ENCODE data around the gene SALL3.
"Not testable (repeated sequence)": the region's sequence is repeated elsewhere in the genome, so short reads cannot be mapped to it uniquely, and the experiment has no call there.

The SALL3 gene

DNA sequence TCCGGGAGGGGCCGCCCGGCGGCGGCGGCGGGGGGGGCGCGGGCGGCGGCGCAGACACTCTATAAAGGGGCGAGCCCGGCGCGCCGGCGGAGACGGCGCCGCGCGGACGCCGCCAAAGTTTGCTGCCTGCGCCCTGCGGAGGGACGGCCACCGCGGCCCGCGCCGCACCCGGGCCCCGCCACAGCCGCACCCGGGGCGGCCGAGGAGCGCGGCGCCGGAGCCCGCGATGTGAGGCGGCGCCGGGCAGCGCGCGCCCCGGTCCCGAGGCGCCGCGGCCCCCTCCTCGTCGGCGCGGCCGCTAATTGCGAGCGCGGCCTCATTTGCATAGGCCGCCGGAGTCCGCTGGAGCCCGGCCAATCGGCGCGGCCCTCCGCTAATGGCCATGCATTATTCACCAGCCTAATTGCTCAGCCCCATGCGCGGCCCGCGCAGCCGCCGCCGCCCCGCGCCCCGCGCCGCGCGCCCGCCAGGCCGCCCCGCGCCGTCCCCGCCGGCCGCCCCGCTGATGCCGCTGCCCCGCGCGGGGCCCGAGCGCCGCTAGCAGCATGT, at the start of gene SALL3:
TSS of gene SALL3 (plus strand) at position 89 of the 549 bp plus-strand sequence. CDS start at position 546, 457 bp downstream.
- DNase-seq (ENCODE audit: low read depth) = no peak

- no peak for DNase-seq (ENCODE audit: low read depth)
These were observed 47.3 kb upstream of the SALL3 start for GRCh38 chr18:78932281-78932680.

DNA sequence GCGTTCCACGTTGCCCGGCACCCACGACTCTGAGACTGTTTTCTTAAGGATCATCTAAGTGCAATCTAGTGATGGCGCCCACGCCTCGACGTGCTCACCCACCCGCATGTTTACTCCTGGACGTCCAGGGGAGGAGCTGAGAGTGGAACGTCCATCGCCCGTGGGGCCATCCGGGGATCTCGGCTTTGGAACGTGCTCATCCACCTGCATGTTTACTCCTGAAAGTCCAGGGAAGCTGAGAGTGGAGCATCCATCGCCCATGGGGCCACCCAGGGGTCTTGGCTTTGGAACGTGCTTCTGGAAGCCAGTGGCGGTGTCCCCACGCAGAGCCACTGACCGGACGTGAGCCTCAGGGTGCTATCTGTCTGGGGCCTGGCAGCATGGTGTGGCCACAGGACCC, 45.6 kb upstream of the SALL3 start:
- DNase-seq (ENCODE audit: low read depth) = no peak

GRCh38 chr18:78934551-78935225, 44.9 kb upstream of the SALL3 start:
- no peak for DNase-seq (ENCODE audit: low read depth)

DNA sequence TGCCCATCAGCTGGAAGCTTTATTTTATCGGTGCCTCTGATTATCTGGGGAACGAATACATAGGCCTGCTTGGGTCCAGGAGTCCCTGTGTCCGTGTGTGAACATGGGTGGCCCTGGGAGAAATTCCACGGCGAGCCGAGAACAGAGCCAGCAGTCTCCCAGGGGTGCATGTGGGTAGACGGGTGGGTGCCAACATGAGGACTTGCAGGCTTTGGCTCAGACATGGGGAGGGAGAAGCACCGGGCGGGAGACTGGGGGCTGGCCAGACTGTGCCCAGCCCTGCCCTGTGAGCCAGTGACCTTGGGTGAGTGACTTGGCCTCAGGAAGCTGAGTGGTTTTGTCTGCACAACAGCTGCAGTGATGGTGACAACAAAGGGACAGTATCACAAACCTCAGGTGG, 44.2 kb upstream of the SALL3 start:
- DNase-seq (ENCODE audit: low read depth) = no peak

DNA sequence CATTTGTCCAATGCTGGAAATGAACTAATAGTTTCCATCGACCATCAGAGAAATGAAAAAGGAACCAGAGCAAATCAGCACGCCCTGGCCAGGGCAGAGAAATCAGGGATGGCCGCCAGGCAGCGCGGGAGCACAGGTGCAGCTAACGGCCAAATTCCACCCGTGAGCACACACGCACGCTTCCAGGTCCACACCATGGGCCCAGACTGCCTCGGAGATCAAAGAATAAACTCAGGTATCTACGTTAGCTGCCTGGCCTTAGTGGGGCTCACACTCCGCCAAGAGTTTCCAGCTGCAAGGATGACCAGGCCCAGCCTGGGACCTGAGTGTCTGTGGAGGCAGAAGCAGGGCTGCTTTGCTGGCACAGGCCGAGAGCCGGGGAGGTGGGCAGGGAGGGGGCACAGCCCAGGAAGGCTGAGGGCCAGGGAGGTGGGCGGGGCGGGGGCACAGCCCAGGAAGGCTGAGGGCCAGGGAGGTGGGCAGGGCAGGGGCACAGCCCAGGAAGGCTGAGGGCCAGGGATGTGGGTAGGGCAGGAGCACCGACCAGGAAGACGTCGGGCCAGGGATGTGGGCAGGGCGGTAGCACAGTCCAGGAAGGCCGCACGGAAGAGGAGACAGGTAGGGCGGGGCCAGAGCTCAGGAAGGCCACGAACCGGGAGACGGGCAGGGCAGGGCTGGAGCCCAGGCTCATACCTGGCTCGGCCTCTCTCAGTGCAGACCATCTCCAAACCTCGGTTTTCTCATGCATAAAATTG, 43.2 kb upstream of the SALL3 start:
- no peak for DNase-seq (ENCODE audit: low read depth)

- DNase-seq (ENCODE audit: low read depth) = no peak
These were observed 42.5 kb upstream of the SALL3 start for GRCh38 chr18:78937166-78937565.

DNA sequence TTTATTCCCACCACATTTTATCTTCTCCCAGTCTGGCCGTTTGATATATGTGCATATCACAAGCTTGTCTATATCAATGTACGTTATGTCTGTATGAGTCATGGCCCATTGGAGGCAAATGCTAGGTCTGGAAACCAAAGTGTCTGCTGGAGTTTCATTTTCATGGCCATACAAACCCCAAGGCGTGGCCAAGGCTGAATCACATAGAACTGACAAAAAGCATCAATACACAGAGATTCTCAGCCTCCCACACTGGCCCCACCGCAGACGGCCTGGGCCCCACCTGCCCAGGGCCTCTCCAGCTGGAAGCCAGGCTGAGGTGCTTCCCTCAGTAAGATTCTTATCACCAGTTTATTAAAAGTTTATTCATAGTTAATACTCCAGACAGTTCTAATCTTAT, 40.5 kb upstream of the SALL3 start:
- DNase-seq (ENCODE audit: low read depth) = no peak

DNA sequence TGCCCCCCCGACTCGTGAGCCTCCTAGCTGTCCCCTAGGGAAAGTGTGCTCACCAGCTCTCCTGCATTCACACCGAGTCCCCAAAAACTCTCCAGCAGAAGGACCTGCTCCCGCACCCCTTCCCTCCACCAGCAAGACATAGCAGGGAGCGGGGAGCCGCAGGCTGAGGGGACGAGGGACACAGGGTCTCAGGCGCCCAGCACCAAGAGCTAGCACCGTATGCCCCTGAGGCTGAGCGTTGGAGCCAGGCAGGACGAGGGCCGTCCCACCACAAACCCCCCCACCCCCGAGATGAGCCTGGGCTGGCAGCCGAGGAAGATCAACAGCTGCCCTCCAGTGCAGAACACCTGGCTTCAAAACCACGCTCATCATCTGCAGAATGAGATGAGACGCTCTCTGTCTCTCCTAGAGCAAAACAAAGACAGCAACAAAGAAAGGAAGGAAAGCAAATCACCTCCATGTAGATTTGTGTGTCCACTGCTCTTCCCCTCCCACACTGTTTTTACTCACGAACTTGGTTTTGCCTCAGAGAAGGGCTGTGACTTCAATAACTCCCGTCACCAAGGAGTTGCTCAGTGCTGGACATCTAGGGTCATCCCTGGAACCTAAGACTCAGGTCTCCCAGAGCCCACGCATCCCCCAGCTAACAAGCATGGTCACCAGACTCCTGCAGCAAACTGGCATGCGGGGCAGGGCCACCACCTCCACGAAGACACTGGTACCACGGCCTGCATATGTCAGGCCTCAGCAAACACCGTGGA, 39.7 kb upstream of the SALL3 start:
- no peak for DNase-seq (ENCODE audit: low read depth)

GRCh38 chr18:78942236-78942635, 37.4 kb upstream of the SALL3 start:
- not testable (repeated sequence) for DNase-seq (ENCODE audit: low read depth)

DNA sequence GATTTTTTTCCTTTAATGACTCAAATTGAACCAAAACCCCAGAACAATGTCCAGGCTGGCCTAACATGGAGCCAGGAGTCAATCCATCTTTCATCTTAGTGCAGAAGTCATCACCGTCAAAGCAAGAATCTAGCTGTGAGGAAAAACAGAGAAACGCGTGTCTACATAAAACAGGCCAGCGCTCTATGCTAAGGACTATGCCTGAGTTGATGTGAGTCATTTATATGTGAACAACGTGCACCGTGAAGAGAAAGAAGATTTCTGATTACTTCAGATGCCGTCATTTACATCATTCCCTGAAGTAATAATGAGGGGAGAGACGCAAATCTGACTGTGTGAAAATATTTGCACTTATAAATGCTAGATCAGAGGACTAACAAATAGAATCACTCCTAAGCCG, 34.0 kb upstream of the SALL3 start:
- no peak for DNase-seq (ENCODE audit: low read depth)

DNA sequence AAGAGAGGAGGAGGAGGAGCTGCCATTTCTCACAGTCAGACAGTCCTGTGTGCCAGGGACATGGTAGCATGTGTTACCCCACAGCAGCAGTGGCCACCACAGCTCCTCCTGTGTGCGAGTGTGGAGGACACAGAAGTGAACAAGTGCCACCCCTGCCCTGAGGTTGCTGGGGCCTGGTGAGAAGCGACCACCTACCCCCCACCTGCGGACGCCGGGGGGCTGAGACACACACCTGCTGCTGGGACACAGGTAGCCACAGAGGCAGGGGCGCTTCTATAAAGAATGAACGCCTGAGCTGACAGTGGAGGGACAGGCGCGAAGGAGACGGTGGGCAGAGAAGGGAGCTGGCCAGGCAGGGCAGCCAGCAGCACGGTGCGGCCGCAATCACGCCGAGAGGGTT, 32.3 kb upstream of the SALL3 start:
- DNase-seq (ENCODE audit: low read depth) = no peak

DNA sequence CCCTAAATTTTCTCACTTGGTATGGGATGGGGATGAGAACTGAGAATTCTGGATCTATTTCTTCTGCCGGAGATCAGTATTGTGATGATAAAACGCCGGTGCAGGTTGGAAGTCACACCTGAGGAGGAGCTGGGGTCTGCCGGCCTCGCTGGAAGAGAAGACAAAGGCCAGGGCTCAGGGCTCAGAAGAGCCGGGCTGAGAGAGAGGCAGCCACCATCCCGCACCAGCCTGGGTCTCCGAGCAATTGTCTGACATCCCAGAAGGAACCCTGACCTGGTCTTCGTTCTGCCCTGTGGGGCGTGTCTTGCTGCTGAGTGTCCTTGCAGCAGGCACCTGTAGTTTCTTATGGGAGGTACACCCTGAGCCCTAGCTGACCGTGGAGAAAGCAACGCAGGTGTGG, 31.4 kb upstream of the SALL3 start:
- no peak for DNase-seq (ENCODE audit: low read depth)

DNA sequence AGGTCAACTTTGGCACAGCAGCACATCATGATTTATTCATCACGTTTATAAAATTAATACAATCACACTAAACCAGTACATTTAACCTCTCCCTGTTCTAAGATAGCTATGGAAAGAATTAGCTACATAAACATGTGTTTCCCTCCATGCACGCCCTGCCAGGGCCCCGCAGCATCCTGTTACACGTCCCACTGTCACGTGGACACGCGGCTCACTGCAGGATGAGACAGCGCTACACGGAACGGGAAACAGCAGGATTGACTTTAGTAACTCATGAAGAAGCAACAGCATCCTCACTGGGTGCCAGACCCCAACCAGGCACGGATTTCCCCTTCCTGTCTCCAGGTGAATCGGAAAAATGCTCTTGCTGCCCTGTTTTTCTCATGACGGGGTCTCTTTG, 30.9 kb upstream of the SALL3 start:
- no peak for DNase-seq (ENCODE audit: low read depth)

GRCh38 chr18:78949216-78949615, 30.4 kb upstream of the SALL3 start:
- no peak for DNase-seq (ENCODE audit: low read depth)

DNA sequence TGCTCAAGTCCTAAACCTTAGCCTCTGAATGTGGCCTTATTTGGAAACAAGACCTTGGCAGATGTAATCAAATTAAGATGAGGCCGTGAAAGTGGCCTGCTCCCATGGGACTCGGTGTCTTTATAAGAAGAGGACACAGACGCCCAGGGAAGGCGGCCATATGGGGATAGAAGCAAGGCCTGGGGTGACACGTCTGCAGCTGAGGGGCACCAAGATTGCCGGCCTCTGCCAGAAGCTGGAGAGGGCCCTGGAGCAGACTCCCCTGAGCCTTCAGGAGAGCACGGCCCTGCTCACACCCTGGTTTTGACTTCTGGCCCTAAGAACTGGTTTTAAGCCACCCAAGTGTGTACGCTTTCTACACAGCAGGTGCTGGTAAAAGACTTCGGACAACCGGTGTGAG, 29.2 kb upstream of the SALL3 start:
- no peak for DNase-seq (ENCODE audit: low read depth)

DNA sequence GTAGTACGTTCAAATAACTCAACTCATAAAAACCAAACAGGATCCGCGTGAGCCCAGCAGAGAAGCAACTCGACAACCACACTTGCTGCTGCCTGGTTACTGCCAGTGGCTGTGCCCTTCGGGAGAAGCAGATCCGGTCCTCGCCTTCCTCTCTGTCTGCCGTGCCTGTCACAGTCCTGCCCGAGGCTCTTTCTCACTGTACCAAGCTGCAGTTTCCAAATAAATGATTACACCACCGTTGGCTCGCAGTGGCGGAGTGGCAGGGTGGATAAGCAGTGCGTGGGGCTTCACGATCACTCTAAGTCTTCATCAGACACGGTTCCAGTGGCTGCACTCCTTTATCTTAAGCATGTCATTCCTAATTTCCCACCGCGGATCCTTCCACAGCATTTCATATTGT, 26.1 kb upstream of the SALL3 start:
- DNase-seq (ENCODE audit: low read depth) = no peak

- DNase-seq (ENCODE audit: low read depth) = no peak
These were observed 24.6 kb upstream of the SALL3 start for GRCh38 chr18:78955051-78955450.

GRCh38 chr18:78957140-78957539, 22.5 kb upstream of the SALL3 start:
- DNase-seq (ENCODE audit: low read depth) = no peak

- DNase-seq (ENCODE audit: low read depth) = no peak
These were observed 18.9 kb upstream of the SALL3 start for GRCh38 chr18:78960709-78961108.

DNA sequence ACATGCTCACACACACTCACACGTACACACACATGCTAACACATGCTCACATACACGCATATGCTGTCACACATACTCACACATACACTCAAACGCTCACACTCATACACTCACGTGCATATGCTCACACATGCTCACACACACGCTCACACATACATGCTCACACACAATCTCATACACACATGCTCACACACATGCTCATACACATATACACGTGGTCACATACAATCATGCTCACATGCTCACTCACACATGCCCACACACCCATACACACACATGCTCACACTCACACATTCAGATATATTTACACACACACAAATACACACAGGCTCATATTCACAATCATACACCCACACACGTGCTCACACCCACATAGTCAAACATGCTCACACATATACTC, 17.5 kb upstream of the SALL3 start:
- DNase-seq (ENCODE audit: low read depth) = no peak

DNA sequence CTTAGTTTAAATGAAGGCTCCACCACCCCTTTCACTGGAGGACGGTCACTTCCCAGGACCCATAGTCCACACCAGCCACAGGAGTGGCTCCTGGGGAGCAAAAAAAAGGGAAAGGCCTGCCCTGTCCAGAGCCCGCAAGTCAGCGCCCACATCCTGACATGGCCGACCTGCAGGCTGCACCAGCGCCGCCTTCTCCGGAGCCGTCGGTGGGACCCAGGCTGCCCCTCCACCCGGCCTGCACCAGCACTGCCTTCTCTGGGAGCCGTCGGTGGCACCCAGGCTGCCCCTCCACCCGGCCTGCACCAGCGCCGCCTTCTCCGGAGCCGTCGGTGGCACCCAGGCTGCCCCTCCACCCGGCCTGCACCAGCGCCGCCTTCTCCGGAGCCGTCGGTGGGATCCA, 14.9 kb upstream of the SALL3 start:
- not testable (repeated sequence) for DNase-seq (ENCODE audit: low read depth)

DNA sequence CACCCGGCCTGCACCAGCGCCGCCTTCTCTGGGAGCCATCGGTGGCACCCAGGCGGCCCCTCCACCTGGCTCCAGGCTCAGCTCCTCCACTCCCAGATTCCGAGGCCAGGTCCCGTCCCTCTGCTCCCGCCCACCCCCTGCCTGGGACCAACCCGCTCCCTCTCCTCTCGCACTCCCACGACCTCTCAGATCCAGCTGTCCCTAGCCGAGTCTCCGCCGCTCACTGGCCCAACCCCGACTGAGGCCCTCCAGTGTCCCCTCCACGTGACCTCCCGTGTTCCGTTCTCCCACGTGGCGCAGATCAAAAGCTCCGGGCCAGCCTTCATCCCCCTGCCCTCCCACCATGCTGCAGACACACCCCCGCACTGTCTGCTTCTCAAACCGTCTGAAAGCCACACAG, 14.4 kb upstream of the SALL3 start:
- DNase-seq (ENCODE audit: low read depth) = no peak

All from GM04504 (cell line).